Renal cortical epithelial cell (primary cell): ENCODE results near the gene ANGPTL4. TPM values are rescaled to one million over a fixed set of nuclear protein-coding genes. Genes with fewer than 3 reads are reported as not detected.
"Not testable (repeated sequence)": the region's sequence is repeated elsewhere in the genome, so short reads cannot be mapped to it uniquely, and the experiment has no call there.

Experiments
- DNase-seq: peaks from one replicate; pipeline ENCODE4 v3.0.0-alpha.2; 2011; ENCODE audit warnings: low read depth
- total RNA-seq: library from RNA; depleted of rRNA; stranded (reverse); fragments of >200 nt; gene quantifications from 2 replicates; pipeline ENCODE4 v1.2.3, GENCODE V29; 2014

ANGPTL4 gene, protein sequence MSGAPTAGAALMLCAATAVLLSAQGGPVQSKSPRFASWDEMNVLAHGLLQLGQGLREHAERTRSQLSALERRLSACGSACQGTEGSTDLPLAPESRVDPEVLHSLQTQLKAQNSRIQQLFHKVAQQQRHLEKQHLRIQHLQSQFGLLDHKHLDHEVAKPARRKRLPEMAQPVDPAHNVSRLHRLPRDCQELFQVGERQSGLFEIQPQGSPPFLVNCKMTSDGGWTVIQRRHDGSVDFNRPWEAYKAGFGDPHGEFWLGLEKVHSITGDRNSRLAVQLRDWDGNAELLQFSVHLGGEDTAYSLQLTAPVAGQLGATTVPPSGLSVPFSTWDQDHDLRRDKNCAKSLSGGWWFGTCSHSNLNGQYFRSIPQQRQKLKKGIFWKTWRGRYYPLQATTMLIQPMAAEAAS
- total RNA-seq, result 17.2 and 34.9 TPM in 2 replicates

DNA sequence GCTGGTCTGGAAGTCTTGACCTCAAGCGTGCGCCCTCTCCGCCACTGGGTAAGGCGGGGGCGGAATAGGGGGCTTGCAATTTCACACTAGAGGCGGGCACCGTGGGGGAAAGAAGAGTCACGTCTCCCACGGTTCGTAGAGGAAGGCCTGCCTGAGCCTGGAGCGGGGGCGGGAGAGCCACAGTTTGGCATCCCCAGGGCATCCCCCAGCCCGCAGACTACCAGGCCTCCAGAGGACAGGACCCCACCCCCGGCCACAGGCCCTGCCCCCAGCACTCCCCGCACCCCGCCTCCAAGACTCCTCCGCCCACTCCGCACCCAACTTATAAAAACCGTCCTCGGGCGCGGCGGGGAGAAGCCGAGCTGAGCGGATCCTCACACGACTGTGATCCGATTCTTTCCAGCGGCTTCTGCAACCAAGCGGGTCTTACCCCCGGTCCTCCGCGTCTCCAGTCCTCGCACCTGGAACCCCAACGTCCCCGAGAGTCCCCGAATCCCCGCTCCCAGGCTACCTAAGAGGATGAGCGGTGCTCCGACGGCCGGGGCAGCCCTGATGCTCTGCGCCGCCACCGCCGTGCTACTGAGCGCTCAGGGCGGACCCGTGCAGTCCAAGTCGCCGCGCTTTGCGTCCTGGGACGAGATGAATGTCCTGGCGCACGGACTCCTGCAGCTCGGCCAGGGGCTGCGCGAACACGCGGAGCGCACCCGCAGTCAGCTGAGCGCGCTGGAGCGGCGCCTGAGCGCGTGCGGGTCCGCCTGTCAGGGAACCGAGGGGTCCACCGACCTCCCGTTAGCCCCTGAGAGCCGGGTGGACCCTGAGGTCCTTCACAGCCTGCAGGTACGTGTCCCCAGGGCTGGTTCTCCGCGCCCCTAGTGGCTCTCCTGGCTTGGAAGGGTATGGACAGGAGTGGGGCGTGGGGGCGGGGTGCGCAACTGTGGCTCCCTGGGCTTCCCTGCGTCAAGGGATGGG, at the start of gene ANGPTL4:
ANGPTL4 (plus strand) TSS at position 353 of the 969 bp plus-strand sequence; CDS start at position 520, 167 bp downstream.
- DNase-seq, result peak; percentile 25

DNA sequence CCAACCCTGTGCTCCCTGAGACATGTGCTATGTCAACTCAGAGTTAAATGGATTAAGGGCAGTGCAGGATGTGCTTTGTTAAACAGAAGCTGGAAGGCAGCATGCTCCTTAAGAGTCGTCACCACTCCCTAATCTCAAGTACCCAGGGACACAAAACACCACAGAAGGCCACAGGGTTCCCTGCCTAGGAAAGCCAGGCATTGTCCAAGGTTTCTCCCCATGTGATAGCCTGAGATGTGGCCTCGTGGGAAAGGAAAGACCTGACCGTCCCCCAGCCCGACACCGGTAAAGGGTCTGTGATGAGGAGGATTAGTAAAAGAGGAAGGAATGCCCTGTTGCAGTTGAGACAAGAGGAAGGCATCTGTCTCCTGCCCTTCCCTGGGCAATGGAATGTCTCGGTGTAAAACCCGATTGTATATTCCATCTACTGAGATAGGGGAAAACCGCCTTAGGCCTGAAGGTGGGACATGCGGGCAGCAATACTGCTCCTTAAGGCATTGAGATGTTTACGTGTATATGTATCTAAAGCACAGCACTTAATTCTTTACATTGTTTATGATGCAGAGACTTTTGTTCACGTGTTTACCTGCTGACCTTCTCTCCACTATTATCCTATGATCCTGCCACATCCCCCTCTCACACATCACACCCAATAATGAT, 48.8 kb upstream of the ANGPTL4 start:
- not testable (repeated sequence) for DNase-seq

DNA sequence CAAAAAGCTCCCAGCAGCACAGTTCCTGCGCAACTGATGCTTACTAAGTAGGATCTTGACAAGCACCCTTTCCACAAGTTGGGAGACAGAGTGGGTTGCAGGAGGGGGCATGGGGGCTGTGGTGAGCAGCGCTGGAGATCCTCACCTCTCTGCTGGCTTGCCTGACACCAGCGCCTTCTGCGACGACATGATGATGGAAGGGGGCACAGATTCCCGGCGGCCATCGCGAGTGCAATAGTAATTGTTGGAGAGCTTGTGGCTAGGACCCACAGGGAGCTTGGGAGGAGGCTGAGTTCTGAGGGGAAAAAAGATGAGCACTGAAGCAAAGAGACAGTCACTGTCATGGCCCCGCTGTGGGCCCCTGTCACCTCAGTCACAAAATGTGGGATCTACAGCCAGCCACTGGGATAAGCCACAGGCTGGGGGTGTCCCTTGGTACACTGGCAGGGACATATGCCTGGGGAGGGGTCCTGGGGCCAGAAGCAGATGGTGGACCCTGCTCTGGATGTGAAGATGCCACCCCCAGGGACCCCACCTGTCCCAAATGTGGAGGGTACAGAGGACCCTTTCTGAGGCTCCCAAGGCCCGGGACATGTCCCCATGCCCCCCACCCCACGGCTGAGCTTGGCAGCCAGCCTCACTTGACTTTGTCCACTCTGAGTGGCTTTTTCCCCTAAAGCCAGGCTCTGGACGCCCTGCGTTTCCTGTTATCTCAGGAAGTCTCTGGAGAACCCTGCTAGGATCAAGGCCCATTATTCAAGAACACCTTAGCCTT, 47.4 kb upstream of the ANGPTL4 start:
- no peak for DNase-seq

DNA sequence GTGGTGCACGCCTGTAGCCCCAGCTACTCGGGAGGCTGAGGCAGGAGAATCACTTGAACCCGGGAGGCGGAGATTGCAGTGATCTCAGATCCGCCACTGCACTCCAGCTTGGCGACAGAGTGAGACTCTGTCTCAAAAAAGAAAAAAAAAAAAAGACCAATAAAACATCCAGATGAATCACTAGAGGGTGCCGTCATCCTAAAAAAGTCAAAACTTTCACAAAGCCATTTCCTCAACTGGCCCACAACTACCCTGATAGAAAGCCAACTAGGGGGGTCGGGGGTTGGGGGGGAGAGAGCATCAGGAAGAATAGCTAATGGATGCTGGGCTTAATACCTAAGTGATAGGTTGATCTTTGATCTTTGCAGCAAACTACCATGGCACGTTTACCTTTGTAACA, 45.1 kb upstream of the ANGPTL4 start:
- DNase-seq, result not testable (repeated sequence)

DNA sequence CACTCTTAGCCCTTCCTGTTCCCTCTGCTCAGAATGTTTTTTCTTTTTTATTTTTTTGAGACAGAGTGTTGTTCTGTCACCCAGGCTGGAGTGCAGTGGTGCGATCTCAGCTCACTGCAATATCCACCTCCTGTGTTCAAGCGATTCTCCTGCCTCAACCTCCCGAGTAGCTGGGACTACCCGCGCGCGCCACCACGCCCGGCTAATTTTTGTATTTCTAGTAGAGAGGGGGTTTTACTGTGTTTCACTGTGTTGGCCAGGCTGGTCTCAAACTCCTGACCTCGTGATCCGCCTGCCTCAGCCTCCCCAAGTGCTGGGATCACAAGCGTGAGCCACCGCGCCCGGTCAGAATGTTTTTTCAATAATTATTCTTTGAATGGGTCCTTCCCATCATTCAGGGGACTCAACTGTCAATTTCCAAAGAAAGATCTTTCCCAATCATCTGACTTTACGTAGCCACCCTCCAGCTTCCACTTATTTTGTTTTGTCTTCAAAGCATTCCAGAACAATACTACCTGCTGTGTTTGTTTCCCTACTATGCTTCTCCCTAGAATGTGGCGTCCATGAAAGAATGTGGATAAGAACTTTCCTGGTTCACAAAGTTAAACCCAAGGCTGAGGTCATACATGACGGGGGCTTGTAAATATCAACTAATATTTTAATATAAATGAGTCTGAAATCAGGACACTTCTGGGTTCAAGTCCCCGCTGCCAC, 44.0 kb upstream of the ANGPTL4 start:
- no peak for DNase-seq

DNA sequence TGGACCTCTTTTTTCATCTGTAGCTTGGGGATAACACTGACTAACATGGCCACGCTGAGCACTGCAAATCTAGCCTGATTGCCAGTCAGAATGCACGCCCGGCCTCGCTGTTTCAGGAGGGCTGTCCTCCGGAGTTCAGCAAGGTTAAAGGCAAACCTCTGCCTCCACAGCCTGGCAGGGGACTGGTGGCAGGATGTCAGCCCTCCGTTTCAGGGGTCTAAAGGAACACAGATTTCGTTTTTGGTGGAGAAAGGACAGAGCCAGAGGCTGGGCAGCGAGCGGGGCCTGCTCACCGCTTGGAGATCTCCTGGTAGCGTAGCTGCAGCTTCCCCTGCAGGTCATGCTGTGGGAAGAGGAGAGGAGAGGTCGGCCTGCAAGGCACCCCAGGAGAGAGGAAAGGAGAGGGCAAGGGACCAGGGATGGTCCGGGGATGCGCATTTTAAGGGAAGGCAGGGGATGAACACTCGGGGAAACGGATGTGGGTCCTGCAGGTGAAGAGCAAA, 43.3 kb upstream of the ANGPTL4 start:
- DNase-seq, result no peak

DNA sequence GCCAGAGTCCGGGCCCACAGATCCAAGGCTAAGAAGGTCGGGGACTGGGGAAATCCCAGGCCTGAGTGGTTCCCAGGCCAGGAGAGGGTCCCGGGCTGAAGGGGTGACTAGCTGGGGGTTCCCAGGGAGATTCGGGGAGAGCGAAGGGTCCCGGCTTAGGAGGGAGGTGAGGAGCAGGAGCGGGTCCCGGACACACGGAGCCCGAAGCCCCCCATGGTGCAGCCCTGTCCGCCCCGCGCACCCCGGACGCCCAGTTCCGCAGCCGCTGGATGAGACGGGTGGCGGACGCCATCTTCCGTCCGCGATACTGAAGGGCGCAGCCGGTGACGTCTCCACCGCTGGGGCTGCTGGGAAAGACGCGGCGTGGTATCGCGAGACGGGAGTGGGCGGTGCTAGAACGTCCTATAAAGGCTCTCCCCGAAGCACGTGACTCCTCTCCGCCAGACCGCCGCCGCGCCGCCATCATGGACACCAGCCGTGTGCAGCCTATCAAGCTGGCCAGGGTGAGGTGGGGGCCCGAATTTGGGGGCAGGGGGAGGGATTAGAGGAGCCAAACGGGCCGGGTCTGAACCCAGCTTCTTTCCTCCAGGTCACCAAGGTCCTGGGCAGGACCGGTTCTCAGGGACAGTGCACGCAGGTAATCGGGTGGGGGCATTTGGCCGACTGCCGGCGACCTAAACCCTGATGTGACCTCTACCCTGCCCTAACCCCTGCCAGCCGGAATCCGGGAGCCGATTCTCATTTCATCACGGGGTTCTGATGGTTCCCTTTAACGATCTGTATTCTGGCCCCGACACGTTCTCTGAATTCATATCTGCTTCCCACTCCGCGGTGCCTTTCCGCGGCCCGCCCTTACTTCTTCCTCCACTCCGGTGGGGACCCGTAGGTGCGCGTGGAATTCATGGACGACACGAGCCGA, 42.6 kb upstream of the ANGPTL4 start, which contains the start of the genes NDUFA7 and RPS28:
NDUFA7 (minus strand) TSS at position 309 of the 919 bp plus-strand sequence; CDS start at position 292, 17 bp downstream.
RPS28 (plus strand) TSS at position 430 of the 919 bp plus-strand sequence; CDS start at position 465, 35 bp downstream.
- peak; percentile 80 for DNase-seq

DNA sequence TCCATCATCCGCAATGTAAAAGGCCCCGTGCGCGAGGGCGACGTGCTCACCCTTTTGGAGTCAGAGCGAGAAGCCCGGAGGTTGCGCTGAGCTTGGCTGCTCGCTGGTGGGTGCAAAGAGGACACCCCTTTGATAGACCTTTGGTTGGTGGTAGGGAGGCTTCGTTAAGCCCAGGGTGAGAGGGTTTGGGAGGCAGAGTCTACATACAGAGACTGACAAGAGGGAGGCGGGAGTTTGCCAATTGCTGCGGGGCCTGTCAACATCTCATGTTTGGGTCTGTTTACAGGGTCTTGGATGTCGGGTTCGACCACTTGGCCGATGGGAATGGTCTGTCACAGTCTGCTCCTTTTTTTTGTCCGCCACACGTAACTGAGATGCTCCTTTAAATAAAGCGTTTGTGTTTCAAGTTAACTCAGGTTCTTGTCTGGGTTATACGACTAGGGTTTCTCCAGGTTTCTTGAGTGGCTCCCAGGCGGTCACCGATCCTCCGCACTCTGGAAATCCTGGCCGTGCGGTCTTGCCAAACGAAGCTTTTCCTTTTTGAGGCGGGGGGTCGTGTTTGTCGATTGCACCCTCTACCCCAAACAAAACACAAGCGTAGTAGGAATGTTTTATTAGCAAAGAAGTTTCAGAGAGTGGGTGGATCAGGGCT, 41.8 kb upstream of the ANGPTL4 start:
- DNase-seq, result no peak

DNA sequence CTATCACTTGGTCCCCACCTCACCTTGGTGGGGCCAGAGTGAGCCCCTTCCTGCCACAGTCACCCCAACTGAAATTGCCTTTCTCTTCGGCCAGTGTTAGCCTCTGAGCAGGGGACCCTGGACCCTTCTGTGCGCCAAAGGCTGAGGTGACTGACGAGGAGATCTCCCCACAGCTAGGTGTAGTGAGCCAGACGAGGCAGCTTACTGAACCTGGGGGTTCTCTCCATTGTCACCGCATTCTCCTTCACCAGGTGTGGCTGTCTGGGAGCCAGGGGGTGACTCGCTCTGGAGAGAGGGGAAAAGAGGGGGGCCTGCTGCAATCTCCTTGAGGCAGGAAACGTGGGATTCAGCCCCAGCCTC, 41.3 kb upstream of the ANGPTL4 start:
- DNase-seq, result no peak

DNA sequence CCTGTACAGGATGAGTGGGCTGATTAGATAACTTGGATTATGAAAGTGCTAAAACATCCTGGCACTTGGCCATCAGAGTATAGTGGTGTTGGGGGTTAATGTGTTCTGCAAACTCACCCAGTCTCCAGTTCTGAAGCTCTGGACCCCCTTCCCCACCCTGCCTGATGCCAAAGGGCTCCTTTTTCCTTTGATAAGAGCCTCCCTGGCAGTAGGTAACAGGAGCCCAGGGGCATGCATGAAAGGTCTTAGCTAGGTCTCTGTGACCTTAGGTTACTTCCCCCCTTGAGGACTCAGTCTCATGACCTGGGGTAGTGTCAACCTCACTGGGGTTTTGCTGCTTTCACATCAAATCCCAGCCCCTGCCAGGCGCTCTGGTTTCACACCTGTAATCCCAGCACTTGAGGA, 40.2 kb upstream of the ANGPTL4 start:
- DNase-seq, result no peak

DNA sequence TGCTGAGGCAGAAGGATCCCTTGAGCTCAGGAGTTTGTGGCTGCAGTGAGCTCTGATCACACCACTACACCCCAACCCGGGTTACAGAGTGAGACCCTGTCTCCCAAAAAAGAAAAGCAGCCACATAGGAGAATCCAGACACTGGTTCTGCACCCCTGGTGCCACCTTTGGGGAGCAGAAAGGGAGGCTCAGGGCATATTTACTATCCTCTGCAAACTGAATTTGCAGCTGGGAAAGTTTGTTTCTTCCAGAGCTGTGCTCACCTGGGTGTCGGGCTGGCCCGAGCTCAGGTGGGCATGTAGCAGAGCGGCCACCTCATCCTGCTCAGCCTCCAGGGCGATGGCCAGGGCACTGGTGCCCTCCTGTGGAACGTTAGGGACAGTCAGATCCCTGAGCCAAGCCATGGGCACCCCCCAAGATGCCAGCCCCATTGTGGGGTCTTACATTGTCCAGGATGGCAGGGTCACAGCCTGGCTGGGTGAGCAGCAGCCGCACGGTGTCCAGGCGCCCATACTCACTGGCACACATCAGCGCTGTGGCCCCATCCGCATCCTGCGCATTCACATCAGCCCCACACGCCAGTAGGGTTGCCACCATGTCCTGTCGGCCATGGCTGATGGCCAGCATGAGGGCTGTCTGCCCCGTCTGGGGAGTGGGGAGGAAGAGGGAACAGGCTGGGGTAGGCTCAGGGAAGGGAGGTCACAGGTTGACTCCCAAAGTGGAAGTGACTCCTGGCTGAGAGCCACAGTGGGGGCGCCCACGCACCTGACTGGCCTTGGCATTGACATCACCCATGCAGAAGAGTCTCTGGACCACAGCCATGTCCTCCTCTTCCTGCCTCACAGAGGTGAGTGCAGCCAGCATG, 39.5 kb upstream of the ANGPTL4 start:
- no peak for DNase-seq

DNA sequence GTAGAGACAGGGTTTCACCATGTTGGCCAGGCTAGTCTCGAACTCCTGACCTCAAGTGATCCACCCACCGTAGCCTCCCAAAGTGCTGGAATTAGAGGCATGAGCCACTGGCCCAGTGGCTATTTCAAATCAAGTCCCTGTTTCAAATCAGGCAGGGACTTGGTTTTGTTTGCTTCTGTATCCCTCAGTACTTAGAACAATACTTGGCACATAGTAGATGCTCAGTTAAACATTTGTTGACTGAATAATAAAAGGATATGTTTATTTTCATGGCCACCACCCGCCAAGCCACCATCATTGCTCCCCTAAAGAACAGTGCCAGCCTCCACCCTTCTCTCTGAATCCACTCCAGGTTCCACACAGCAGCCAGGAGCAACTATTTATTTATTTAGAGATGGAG, 38.5 kb upstream of the ANGPTL4 start:
- no peak for DNase-seq

DNA sequence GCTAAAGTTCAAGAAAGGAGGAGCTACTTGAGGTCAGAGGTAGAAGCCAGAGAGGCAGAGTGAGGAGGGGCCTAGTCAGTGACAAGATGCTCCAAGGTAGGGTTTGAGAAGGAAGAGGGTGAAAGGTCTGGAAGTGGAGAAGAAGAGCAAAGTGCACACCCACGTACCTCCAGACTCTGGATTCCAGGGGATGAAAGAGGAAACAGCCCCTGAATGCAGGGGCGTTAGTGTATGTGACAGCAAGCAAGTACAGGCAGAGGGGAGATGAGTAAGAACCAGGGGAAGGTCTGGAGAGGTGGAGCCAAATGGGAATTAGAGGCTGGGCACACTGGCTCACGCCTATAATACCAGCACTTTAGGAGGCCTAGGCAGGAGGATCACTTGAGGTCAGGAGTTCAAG, 34.0 kb upstream of the ANGPTL4 start:
- no peak for DNase-seq

DNA sequence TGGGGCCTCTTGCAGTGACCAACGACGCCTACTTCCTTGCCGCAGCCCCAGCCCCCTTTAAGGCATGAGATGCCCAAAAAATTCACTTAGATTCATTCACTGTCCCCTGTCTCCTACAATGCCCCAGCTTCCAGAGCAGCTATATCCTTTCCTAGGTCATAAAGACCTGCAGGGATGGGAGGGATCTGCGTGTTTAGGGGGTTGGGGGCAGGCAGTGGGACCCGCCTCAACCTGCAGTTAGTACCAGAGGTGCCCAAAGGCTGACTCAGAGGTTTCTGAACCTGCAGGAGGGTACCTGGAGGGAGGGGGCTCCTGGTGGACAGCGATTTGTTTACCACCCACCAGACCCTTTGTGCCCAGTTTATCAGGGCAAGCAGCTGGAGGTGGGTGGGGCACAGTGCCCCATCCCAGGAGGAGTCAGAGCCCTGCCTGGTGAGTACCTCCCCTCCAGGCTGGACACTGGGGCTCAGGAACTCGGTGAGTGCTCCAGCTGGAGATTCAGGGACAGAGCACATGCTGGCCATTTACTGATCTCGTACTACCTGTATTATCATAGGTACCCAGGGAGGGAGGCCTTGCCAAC, 32.6 kb upstream of the ANGPTL4 start:
- no peak for DNase-seq

DNA sequence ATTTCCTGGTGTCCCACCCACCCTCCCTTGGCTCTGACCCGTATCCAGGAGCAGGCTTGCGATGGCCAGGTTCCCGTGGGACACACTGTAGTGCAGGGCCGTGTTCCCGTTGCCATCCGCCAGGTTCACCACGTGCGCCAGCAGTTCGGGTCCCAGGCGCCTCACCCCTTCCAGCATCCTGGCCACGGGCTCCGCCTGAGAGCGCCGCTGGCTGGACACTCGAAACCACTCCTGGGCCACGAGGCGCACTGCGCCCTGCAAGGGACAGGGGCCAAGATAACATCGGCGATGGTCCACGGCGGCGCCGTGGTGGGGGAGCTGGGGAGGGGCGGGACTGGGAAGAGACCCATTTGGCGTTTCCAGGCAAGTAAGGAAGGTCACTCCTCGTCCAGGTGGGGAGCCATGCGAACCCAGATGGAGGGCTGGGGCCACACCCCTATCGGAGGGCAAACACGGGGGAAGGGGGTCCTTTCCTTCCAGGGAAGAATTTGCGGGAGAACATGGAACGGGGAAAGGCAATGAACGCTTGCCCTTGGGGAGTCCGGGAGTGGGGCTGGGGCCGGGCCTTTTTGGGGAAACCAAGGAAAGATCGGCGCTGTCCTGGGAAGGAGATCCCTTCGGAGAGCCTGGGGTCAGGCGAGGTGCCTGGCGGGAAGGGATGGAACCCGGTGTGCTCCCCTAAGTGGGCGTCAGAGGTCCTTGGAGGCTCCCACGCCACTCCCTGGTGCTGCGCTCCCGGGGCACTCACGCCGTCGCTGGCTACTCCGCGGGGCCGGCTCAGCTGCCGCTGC, 30.8 kb upstream of the ANGPTL4 start:
- DNase-seq, result no peak

DNA sequence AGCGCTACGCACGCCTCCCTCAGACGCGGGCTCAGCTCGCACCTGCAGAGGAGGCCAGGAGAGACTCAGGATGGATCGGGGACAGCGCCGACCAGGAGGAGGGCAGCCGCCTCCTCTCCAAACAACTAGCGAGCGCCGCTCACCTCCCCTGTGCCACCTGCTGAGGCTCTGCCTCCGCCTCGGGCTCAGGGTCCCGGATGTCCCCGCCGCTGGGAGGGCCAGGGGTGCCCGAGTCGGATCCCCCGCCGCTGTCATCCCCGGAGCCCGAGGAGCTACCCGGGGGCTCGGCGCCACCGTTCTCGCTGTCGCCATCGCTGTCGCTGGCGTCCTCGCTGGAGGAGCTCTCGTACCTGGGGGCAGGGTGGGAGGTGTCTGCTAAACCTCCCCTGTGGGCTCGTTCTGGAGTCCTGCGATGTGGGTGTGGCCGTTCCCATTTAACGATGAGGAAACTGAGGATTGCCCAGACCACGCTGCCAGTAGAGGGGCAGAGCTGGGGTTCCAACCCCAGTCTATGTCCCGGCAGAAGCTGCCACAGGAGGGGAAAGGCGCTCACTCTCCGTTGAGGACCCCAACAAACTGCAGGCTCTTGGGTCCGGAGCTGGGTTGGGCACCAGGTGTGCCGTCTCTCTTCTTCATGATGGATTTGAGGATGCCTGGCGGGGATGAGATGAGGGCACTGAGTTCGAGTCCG, 30.0 kb upstream of the ANGPTL4 start:
- DNase-seq, result no peak
